ENCODE results near the gene JMY. TPM values are rescaled to one million over a fixed set of nuclear protein-coding genes. Genes with fewer than 3 reads are reported as not detected.

Gene JMY
- polyA plus RNA-seq, 1 of the 3 experiments (the other 2 are of a cell fraction): 1.7 TPM

DNA sequence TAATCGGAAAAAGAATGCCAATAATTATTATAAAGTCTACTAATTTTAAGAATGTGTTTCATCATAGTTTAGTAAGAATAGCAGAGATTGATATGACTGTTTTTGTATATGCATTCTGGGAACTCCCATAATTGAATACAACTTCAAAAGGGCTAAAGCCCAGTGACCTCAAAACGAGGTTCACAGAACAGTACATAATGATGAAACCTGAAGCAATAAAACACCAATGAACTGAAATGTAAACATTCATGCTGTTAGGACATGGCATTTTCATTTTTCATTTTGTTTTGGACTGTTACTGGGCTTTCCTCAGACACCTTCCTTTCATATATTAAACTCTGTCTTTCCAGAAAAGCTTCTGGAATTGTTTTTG is 684 bp upstream of the JMY start:
- peaks cover 0 to 2% of the 10 kb centered on the region in 2 experiments; a peak in 2 of 4 replicates for H3K4me1 ChIP-seq (ENCODE audit: control insufficient read depth in 1 of 2, insufficient read depth in 2 of 2, low read depth in 1 of 2, low read length in 1 of 2)
- TF ChIP-seq, protein P1, sequence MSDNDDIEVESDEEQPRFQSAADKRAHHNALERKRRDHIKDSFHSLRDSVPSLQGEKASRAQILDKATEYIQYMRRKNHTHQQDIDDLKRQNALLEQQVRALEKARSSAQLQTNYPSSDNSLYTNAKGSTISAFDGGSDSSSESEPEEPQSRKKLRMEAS (IDR thresholded peaks at IDR 0.05; ENCODE audit: low read depth): no peak
- TF ChIP-seq EZH2phosphoT487 (IDR thresholded peaks at IDR 0.05; ENCODE audit: borderline replicate concordance, low read depth): no peak
- TF ChIP-seq MEF2A (IDR thresholded peaks at IDR 0.05; ENCODE audit: borderline replicate concordance, low read depth): no peak
- no peak for TF ChIP-seq RCOR1 (IDR thresholded peaks at IDR 0.05; ENCODE audit: low read length)
- no peak for TF ChIP-seq CHD2 (IDR thresholded peaks at IDR 0.05; ENCODE audit: low read length, partially characterized antibody)
- no peak for TF ChIP-seq TEAD4 (IDR thresholded peaks at IDR 0.05; ENCODE audit: borderline replicate concordance, insufficient read depth)
- TF ChIP-seq FOXM1 (IDR thresholded peaks at IDR 0.05; ENCODE audit: low read depth): no peak
- TF ChIP-seq, protein P2, sequence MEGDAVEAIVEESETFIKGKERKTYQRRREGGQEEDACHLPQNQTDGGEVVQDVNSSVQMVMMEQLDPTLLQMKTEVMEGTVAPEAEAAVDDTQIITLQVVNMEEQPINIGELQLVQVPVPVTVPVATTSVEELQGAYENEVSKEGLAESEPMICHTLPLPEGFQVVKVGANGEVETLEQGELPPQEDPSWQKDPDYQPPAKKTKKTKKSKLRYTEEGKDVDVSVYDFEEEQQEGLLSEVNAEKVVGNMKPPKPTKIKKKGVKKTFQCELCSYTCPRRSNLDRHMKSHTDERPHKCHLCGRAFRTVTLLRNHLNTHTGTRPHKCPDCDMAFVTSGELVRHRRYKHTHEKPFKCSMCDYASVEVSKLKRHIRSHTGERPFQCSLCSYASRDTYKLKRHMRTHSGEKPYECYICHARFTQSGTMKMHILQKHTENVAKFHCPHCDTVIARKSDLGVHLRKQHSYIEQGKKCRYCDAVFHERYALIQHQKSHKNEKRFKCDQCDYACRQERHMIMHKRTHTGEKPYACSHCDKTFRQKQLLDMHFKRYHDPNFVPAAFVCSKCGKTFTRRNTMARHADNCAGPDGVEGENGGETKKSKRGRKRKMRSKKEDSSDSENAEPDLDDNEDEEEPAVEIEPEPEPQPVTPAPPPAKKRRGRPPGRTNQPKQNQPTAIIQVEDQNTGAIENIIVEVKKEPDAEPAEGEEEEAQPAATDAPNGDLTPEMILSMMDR (IDR thresholded peaks at IDR 0.05): no peak
- TF ChIP-seq, protein P3, sequence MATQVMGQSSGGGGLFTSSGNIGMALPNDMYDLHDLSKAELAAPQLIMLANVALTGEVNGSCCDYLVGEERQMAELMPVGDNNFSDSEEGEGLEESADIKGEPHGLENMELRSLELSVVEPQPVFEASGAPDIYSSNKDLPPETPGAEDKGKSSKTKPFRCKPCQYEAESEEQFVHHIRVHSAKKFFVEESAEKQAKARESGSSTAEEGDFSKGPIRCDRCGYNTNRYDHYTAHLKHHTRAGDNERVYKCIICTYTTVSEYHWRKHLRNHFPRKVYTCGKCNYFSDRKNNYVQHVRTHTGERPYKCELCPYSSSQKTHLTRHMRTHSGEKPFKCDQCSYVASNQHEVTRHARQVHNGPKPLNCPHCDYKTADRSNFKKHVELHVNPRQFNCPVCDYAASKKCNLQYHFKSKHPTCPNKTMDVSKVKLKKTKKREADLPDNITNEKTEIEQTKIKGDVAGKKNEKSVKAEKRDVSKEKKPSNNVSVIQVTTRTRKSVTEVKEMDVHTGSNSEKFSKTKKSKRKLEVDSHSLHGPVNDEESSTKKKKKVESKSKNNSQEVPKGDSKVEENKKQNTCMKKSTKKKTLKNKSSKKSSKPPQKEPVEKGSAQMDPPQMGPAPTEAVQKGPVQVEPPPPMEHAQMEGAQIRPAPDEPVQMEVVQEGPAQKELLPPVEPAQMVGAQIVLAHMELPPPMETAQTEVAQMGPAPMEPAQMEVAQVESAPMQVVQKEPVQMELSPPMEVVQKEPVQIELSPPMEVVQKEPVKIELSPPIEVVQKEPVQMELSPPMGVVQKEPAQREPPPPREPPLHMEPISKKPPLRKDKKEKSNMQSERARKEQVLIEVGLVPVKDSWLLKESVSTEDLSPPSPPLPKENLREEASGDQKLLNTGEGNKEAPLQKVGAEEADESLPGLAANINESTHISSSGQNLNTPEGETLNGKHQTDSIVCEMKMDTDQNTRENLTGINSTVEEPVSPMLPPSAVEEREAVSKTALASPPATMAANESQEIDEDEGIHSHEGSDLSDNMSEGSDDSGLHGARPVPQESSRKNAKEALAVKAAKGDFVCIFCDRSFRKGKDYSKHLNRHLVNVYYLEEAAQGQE (IDR thresholded peaks at IDR 0.05; ENCODE audit: low read depth, low read length): no peak
- no peak for TF ChIP-seq EP300 (IDR thresholded peaks at IDR 0.05; ENCODE audit: borderline replicate concordance in 1 of 2, low read depth in 1 of 2, low read length in 1 of 2)
- TF ChIP-seq, protein P4, sequence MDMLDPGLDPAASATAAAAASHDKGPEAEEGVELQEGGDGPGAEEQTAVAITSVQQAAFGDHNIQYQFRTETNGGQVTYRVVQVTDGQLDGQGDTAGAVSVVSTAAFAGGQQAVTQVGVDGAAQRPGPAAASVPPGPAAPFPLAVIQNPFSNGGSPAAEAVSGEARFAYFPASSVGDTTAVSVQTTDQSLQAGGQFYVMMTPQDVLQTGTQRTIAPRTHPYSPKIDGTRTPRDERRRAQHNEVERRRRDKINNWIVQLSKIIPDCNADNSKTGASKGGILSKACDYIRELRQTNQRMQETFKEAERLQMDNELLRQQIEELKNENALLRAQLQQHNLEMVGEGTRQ (IDR thresholded peaks at IDR 0.05; ENCODE audit: borderline replicate concordance, low read depth, low read length): no peak
- no peak for TF ChIP-seq SIN3A (IDR thresholded peaks at IDR 0.05; ENCODE audit: borderline replicate concordance, low read depth, low read length)
- no peak for TF ChIP-seq JUND (IDR thresholded peaks at IDR 0.05)
- no peak for TF ChIP-seq RFX5 (IDR thresholded peaks at IDR 0.05; ENCODE audit: low read length)
- no peak for TF ChIP-seq NRF1 (IDR thresholded peaks at IDR 0.05; ENCODE audit: low read depth, low read length)
- TF ChIP-seq FOSL2 (IDR thresholded peaks at IDR 0.05; ENCODE audit: borderline replicate concordance, low read depth): no peak
- TF ChIP-seq ELF1 (IDR thresholded peaks at IDR 0.05): no peak
- TF ChIP-seq FOXJ3 (CRISPR knock-in tag; IDR thresholded peaks at IDR 0.05): no peak
- H3F3A ChIP-seq (replicated peaks; ENCODE audit: insufficient read depth): no peaks in the 10 kb centered on the region
- CTCF ChIA-PET: interaction anchor here (1.4 to 4.3 kb wide), 2 partner anchors 45 to 210 kb away, joined by 3 to 24 read pairs; no protein-coding TSS in a partner anchor
- H3K9me2 ChIP-seq: no peaks in the 10 kb centered on the region
- H3K4me3 ChIP-seq (ENCODE audit: low read depth in 2 of 2, low read length in 1 of 2): peak overlapping the region; percentile 75 to 96
- POLR2A ChIA-PET: no interaction called here
- peaks cover 13% of the 10 kb centered on the region; the same call in 1 of the 2 replicates for H4K20me1 ChIP-seq (ENCODE audit: insufficient read depth)
- peak overlapping the region; percentile 95 for H3K4me2 ChIP-seq
- H3K27ac ChIP-seq (ENCODE audit: low read depth in 2 of 2, low read length in 1 of 2): peak overlapping the region; percentile 44 to 71; a peak in 3 of 4 replicates
- WGBS (ENCODE audit: low lambda C conversion rate): 32% methylated on average over 2 of the region's 2 CpGs
- no peak for DNase-seq
- H2AFZ ChIP-seq (ENCODE audit: low read depth): peak overlapping the region; percentile 99
- no peaks in the 10 kb centered on the region for H3K27me3 ChIP-seq (ENCODE audit: insufficient read depth)
- H3K36me3 ChIP-seq (replicated peaks in 1 of 2; ENCODE audit: control insufficient read depth in 1 of 2, insufficient read depth in 2 of 2, low read length in 1 of 2): no peaks in the 10 kb centered on the region
- H3K79me2 ChIP-seq (ENCODE audit: insufficient read depth): peaks cover 33% of the 10 kb centered on the region
- H3K9ac ChIP-seq: peak overlapping the region; percentile 79
- no peaks in the 10 kb centered on the region for H3K9me3 ChIP-seq
